Activated CD8-positive, alpha-beta T cell treated with anti-CD3 and anti-CD28 coated beads for 36 hours (primary cell): Measurements from ENCODE around the gene KCNK15. TPM values are rescaled to one million over a fixed set of nuclear protein-coding genes. Genes with fewer than 3 reads are reported as not detected.

Experiments
- ATAC-seq: fragments of 200-7000 bp; cut with Tn5 transposase; one replicate; pipeline ENCODE4 v1.10.0; 2021; ENCODE audit warnings: mild to moderate bottlenecking, moderate library complexity
- CTCF ChIA-PET: fragments of 350-600 bp; sonication (Branson Sonifier 250); formaldehyde crosslinking; loops from one replicate; lab custom pipeline; 2021; ENCODE audit warnings: antibody characterized with exemption; lab: Charles Lee
- POLR2A ChIA-PET: fragments of 350-600 bp; sonication (Branson Sonifier 250); formaldehyde crosslinking; loops from one replicate; lab custom pipeline; 2021; ENCODE audit warnings: antibody characterized with exemption; lab: Charles Lee
- DNase-seq: peaks from one replicate; pipeline ENCODE4 v3.0.0-alpha.2; 2020
- H3K27ac Mint-ChIP-seq: one replicate; pipeline ENCODE4 v1.8.0; 2021; ENCODE audit warnings: mild to moderate bottlenecking, mixed read lengths
- H3K27me3 Mint-ChIP-seq: one replicate; pipeline ENCODE4 v1.8.0; 2021; ENCODE audit warnings: mixed read lengths
- H3K36me3 Mint-ChIP-seq: one replicate; pipeline ENCODE4 v1.8.0; 2021; ENCODE audit warnings: low read depth, mixed read lengths
- H3K4me1 Mint-ChIP-seq: one replicate; pipeline ENCODE4 v1.8.0; 2021; ENCODE audit warnings: low read depth, mixed read lengths
- H3K4me3 Mint-ChIP-seq: one replicate; pipeline ENCODE4 v1.8.0; 2021; ENCODE audit warnings: mild to moderate bottlenecking, moderate library complexity, mixed read lengths
- H3K9me3 Mint-ChIP-seq: one replicate; pipeline ENCODE4 v1.8.0; 2021; ENCODE audit warnings: mixed read lengths
- intact Hi-C: fragments of 100-400 bp; cut with micrococcal nuclease; formaldehyde crosslinking; loops from one replicate; pipeline ENCODE4 v1.10.0; 2022
- total RNA-seq, 2 experiments: library from RNA; stranded (reverse); gene quantifications; one replicate each; pipeline ENCODE4 v1.2.3, GENCODE V29; 2021
- TF ChIP-seq, protein P1 (sequence below): fragments of 200-600 bp; IDR thresholded peaks from one replicate; pipeline ENCODE4 v1.8.0; 2022; ENCODE audit warnings: antibody characterized with exemption, mild to moderate bottlenecking

Gene KCNK15
- total RNA-seq, 2 experiments from 2014 or later = 0.25 to 0.29 TPM

DNA sequence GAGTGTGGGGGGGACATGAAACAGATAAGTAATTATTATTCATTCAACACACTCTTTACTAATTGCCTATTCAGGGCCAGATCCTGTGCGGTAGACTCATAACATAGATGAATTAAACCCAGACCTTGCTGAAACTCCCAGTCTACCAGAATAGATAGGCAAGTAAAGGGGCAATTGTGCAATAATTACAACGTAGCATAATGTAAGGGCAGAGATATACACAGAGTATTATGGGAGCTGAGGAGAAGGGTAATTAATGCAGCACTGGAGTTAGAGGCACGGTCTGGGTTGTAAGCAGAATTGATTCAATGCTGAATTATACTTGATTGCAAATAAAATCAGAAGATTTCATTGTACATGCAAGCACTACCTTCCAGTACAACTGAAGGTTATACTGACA lies 35.5 kb downstream of the KCNK15 start:
- intact Hi-C loops = no loop called here
- Mint-ChIP-seq H3K4me3 (no peak overlapping the region), H3K9me3 (no peaks in the 10 kb centered on the region), H3K36me3 (no peaks in the 10 kb centered on the region), H3K4me1 (no peaks in the 10 kb centered on the region), H3K27ac (no peak overlapping the region), H3K27me3 (peaks cover 9% of the 10 kb centered on the region)
- ChIA-PET POLR2A (no interaction called here), CTCF (interaction anchor here (1.7 kb wide), 1 partner anchor 86 kb away, joined by 4 read pairs; no protein-coding TSS in a partner anchor)
- DNase-seq = no peak
- TF ChIP-seq, protein P1, sequence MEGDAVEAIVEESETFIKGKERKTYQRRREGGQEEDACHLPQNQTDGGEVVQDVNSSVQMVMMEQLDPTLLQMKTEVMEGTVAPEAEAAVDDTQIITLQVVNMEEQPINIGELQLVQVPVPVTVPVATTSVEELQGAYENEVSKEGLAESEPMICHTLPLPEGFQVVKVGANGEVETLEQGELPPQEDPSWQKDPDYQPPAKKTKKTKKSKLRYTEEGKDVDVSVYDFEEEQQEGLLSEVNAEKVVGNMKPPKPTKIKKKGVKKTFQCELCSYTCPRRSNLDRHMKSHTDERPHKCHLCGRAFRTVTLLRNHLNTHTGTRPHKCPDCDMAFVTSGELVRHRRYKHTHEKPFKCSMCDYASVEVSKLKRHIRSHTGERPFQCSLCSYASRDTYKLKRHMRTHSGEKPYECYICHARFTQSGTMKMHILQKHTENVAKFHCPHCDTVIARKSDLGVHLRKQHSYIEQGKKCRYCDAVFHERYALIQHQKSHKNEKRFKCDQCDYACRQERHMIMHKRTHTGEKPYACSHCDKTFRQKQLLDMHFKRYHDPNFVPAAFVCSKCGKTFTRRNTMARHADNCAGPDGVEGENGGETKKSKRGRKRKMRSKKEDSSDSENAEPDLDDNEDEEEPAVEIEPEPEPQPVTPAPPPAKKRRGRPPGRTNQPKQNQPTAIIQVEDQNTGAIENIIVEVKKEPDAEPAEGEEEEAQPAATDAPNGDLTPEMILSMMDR = no peak
- no peak for ATAC-seq

DNA sequence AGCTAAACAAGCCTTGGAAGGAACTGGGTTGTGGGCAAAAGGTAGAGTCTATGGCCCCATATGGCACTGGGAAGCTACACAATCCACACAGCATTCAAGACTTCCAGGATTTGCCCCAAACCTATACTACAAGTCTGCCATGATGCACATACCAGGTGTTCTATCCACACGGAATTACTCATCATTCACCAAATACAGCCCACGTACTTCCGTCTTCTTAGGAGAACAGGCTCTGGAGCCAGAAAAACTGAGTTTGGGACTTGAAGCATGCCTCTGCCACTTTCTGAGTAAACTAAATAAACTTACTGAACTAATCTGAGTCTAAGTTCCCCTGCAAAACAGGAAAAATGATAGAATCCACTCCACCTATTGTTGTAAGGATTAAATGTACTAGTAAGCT lies 36.1 kb downstream of the KCNK15 start:
- no peak for ATAC-seq
- no peaks in the 10 kb centered on the region for H3K9me3 Mint-ChIP-seq

DNA sequence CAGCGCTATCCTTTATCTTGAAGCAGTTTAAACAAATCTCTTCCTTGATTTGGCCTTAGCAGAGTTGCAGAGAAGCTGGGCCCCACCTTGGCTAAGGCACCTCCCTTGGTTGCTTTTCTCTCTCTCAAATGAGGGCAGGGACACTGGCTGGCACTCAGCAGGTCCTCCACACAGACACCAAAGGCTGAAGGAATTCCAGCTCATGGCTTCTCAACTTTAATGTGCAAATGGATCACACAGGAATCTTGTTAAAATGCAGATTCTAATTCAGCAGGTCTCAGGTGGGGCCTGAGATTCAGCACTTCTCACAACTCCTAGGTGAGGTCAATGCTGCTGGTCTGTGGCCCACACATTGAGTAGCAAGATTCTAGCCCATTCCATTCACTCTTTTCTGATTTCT lies 39.0 kb downstream of the KCNK15 start:
- Mint-ChIP-seq H3K4me1 (no peaks in the 10 kb centered on the region), H3K27me3 (peaks cover 13% of the 10 kb centered on the region), H3K4me3 (no peak overlapping the region), H3K9me3 (no peaks in the 10 kb centered on the region), H3K27ac (no peak overlapping the region), H3K36me3 (no peaks in the 10 kb centered on the region)
- DNase-seq = no peak
- CTCF ChIA-PET = interaction anchor here (0.6 kb wide), 1 partner anchor 96 kb away, joined by 3 read pairs; no protein-coding TSS in a partner anchor
- intact Hi-C loops = no loop called here
- no peak for ATAC-seq
- POLR2A ChIA-PET = no interaction called here
- TF ChIP-seq, protein P1 = no peak

More for the DNA sequence above, 36.1 kb downstream of the KCNK15 start:
- H3K4me1 Mint-ChIP-seq = no peaks in the 10 kb centered on the region
- peaks cover 10% of the 10 kb centered on the region for H3K27me3 Mint-ChIP-seq
- H3K36me3 Mint-ChIP-seq = no peaks in the 10 kb centered on the region
- no peak overlapping the region for H3K4me3 Mint-ChIP-seq
- ChIA-PET CTCF (interaction anchor here (1.1 to 1.7 kb wide), 2 partner anchors 14 to 85 kb away, joined by 3 to 4 read pairs; no protein-coding TSS in a partner anchor), POLR2A (no interaction called here)
- TF ChIP-seq, protein P1 = no peak
- no peak overlapping the region for H3K27ac Mint-ChIP-seq
- no peak for DNase-seq
- intact Hi-C loops = no loop called here

DNA sequence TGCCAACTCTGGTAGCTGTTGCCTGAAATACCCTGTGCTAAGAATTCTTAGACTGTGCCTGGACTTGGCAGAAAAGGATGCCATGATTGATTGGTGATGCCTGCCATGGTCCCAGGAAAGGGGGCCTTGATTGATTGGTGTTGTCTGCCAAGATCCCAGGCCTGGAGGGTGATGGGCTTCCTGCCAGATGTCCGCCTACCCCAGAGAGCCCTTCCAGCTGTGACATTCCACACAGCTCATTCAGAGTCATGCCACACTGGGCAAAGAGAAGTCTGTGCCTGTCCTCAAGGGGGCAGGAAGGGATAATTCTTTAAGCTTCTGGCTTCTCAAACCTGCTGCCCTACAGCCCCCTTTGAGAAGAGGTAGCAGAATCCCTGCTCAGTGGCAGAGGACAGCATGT lies 40.1 kb downstream of the KCNK15 start:
- H3K4me1 Mint-ChIP-seq = no peaks in the 10 kb centered on the region
- intact Hi-C loops = no loop called here
- CTCF ChIA-PET = interaction anchor here (0.6 to 1.0 kb wide), 3 partner anchors 11 to 326 kb away, joined by 3 to 4 read pairs (median 3); no protein-coding TSS in a partner anchor
- DNase-seq = no peak
- H3K4me3 Mint-ChIP-seq = no peak overlapping the region
- TF ChIP-seq, protein P1 = no peak
- no peaks in the 10 kb centered on the region for H3K36me3 Mint-ChIP-seq
- POLR2A ChIA-PET = no interaction called here
- peaks cover 13% of the 10 kb centered on the region for H3K27me3 Mint-ChIP-seq
- ATAC-seq = no peak
- no peaks in the 10 kb centered on the region for H3K9me3 Mint-ChIP-seq
- no peak overlapping the region for H3K27ac Mint-ChIP-seq

DNA sequence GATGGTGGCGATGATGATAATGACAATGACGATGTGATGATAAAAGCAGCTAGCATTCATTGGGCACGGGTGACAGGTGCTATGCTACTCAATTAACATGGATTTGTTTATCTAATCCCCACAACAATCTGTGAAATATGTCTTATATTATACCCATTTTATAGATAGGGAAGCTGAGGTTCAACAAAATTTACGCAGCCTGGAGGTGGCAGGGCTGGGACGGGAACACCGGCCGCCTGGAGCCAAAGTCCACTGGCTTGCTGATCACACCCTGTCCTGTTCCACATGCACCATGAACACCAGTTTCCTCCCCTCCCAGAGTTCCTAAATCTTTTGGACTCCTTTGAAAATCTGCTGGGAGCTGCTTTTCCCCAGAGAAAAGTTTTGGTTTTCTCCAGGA lies 41.6 kb downstream of the KCNK15 start:
- Mint-ChIP-seq H3K27me3 (peaks cover 7% of the 10 kb centered on the region), H3K9me3 (no peaks in the 10 kb centered on the region), H3K27ac (no peak overlapping the region), H3K36me3 (no peaks in the 10 kb centered on the region), H3K4me3 (no peak overlapping the region), H3K4me1 (no peaks in the 10 kb centered on the region)
- no peak for DNase-seq
- POLR2A ChIA-PET = no interaction called here
- TF ChIP-seq, protein P1 = no peak
- intact Hi-C loops = no loop called here
- CTCF ChIA-PET = no interaction called here
- no peak for ATAC-seq
